Stimulated activated CD8-positive, alpha-beta memory T cell treated with anti-CD3 and anti-CD28 coated beads, Interleukin-12 subunit alpha, Interleukin-12 subunit beta, amount 100 ng/mL, for 4 hours (primary cell): Measurements from ENCODE around the gene NAT14.

Experiments
- DNase-seq: peaks from one replicate; pipeline ENCODE4 v3.0.0-alpha.2; 2020; ENCODE audit warnings: low read depth

Gene NAT14

GRCh38 chr19:55453511-55454260, 31.3 kb upstream of the NAT14 start:
- DNase-seq = no peak

GRCh38 chr19:55454787-55455243, 30.2 kb upstream of the NAT14 start:
- DNase-seq = no peak

GRCh38 chr19:55455576-55456235, 29.3 kb upstream of the NAT14 start:
- DNase-seq = no peak

- DNase-seq = no peak
These were observed 28.6 kb upstream of the NAT14 start for GRCh38 chr19:55456347-55456746.

GRCh38 chr19:55457683-55458457, 27.1 kb upstream of the NAT14 start:
- DNase-seq = no peak

- DNase-seq = no peak
These were observed 25.4 kb upstream of the NAT14 start for GRCh38 chr19:55459551-55459949.

- DNase-seq = no peak
These were observed 24.9 kb upstream of the NAT14 start for GRCh38 chr19:55459950-55460657.

- no peak for DNase-seq
These were observed 24.2 kb upstream of the NAT14 start for GRCh38 chr19:55460670-55461258.

- peak; percentile 100 for DNase-seq
These were observed 23.6 kb upstream of the NAT14 start, which contains the start of gene ISOC2 for GRCh38 chr19:55461259-55461973. Gene ISOC2, minus strand, starts transcription at chr19:55461642. Its CDS starts 5,156 bp downstream, at chr19:55456486.

GRCh38 chr19:55461974-55462626, 22.9 kb upstream of the NAT14 start:
- no peak for DNase-seq

GRCh38 chr19:55462722-55463121, 22.3 kb upstream of the NAT14 start:
- DNase-seq = no peak

GRCh38 chr19:55463583-55464031, 21.4 kb upstream of the NAT14 start:
- DNase-seq = no peak

- no peak for DNase-seq
These were observed 20.8 kb upstream of the NAT14 start for GRCh38 chr19:55464039-55464661.

- DNase-seq = no peak
These were observed 20.3 kb upstream of the NAT14 start, which contains the start of gene C19orf85 for GRCh38 chr19:55464662-55465054. Gene C19orf85, minus strand, starts transcription at chr19:55464751. Its CDS starts 197 bp downstream, at chr19:55464554.

- DNase-seq = no peak
These were observed 19.3 kb upstream of the NAT14 start for GRCh38 chr19:55465460-55466240.

GRCh38 chr19:55466241-55466614, 18.8 kb upstream of the NAT14 start:
- DNase-seq = no peak

GRCh38 chr19:55467236-55468053, 17.5 kb upstream of the NAT14 start:
- peak; percentile 37 for DNase-seq

GRCh38 chr19:55468054-55468393, 17.0 kb upstream of the NAT14 start:
- DNase-seq = no peak
